Right ventricle myocardium superior (tissue), 1 donor: Measurements from ENCODE around the gene FAM20A. TPM values are rescaled to one million over a fixed set of nuclear protein-coding genes. Genes with fewer than 3 reads are reported as not detected.

ENCODE experiments used
- ATAC-seq: fragments of 200-7000 bp; cut with Tn5 transposase; one replicate; pipeline ENCODE4 v1.9.1; 2020; ENCODE audit warnings: mild to moderate bottlenecking; ENCODE audit not compliant: poor library complexity
- DNase-seq: peaks from one replicate; pipeline ENCODE4 v3.0.0-alpha.2; 2020
- intact Hi-C: fragments of 100-400 bp; cut with DNase I; formaldehyde crosslinking; loops from one replicate; pipeline ENCODE4 v1.11.2; 2022
- total RNA-seq: library from RNA; stranded (reverse); fragmentation: NEBNext Ultra II Directional; extraction: Animal tissue kit (Norgen Biotek cat#: 25700); gene quantifications from one replicate; pipeline ENCODE4 v1.2.1, GENCODE V29; 2021
- donor health status: DM: no; HTN: yes; CAD: no; lungs with severe emphysema.

The FAM20A gene
- total RNA-seq, 1 donor from 2014 or later: 5.0 TPM

- intact Hi-C loops: no loop called here
- ATAC-seq (no peak), DNase-seq (no peak)
These were observed 11.2 kb upstream of the FAM20A start for GRCh38 chr17:68612209-68612922.

DNA sequence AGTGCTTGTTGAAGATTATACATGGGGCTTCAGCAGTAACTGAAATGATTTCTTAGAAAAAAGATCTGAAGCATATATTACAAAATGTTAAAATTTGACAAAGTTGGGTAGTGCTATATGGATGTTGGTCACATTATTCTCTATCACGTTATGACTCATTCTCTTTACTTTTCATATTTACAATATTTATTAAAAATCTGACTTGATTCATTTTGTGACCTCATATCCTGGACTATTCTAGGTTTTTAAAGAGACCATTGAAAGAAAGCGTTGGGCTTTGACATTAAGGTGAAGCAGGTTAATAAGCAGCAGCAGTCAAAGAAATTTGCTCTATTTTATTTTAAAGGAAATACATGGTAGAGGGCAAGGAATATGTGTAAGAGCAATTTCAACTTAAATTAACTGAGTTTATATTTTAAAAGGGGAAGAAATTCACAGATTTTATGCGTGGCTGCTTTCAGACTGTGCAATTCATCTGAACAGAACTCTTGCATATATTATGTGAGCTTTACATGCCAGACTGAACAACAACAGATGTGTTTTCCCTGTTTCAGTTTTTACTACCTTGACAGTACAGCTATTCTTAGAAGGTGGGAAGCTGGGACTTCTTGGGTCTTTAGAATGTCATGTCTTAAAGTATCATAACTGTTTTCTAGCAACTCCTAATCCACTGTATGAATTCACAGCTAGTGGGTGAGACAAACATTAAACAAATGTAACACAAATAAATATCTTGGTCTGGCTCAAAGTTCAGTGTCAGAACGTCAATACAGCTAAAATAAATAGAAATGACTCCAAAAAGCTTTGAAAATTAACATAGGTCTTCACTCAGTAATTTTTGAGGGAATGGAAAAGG, 10.4 kb upstream of the FAM20A start:
- intact Hi-C loops: no loop called here
- no peak for ATAC-seq
- no peak for DNase-seq

- ATAC-seq (no peak), DNase-seq (no peak)
- intact Hi-C loops: no loop called here
These were observed 9.4 kb upstream of the FAM20A start for GRCh38 chr17:68610554-68610953.

- intact Hi-C loops: no loop called here
- DNase-seq: no peak
These were observed 7.5 kb upstream of the FAM20A start for GRCh38 chr17:68608515-68609130.

DNA sequence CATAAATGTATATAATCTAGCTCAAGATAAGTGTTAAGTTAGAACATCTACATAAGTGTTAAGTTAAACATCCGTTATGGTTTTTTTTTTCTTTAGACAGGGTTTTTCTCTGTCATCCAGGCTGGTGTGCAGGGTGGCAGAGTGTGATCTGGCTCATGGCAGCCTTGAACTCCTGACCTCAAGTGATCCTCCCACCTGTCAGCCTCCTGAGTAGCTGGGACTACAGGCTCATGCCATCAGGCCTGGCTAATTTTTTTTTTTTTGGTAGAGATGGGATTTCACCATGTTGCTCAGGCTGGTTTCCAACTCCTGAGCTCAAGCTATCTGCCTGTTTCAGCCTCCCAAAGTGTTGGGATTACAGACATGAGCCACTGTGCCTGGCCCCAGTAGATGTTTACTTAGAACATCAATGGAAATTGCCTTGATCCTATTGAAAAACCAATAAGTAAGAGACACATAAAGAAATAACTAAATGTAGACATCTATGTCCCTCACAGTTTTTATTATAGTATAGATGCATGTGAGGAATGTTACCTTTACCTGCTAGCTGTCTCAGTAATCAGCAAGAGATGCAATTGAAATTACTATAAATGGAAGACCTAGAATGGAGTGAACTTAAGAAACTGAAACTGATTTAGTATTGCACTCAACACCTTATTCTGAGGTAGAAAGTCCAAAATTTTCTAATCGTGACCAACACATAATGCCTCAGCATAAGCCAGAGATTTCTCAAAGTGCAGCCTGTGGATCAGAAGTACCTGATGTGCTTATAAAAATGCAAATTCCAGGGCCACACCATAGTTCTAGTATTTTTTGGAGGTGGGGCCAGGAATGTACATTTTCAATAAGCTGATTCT, 5.5 kb upstream of the FAM20A start:
- intact Hi-C loops: no loop called here
- ATAC-seq: no peak

More at GRCh38 chr17:68608515-68609130, 7.5 kb upstream of the FAM20A start:
- ATAC-seq: no peak

DNA sequence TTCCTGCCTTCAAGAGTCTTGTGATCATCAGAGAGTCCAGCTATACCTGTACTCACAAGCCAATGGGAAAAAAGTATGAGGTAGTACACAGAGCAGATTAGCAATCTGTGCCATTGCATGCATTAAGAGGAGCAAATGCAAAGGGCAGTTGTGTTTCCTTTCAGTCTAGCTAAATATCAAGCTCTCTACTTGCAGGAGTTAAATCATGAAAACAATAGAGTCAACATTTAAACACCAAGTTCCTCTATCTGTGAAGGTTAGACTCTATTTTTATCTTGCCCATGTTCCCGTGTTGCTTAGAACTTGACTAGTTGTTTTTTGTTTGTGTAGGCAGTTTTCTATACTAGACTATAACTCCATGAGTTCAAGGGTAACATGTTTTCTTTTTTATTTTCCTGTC, 4.7 kb upstream of the FAM20A start:
- ATAC-seq (no peak), DNase-seq (no peak)
- intact Hi-C loops: no loop called here

More for the DNA sequence above, 5.5 kb upstream of the FAM20A start:
- DNase-seq: no peak

DNA sequence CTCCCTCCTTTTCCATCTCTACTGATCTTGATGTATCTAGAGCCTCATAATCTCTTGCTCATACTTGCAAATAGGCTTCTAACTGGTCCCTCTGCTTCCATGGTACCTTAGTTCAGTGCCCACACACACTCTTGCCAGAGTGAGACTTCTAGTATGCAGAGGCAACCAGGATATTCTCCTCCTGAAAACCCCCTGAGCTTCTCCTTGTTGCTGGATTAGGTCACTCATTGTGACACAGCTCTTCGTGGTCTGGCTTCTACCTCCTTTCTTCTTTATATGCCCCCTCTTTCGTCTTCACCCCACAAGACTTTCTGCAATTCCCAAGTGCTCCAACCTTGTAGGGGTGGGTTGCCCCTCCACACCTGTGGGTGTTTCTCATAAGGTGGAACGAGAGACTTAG, 2.5 kb upstream of the FAM20A start:
- ATAC-seq: no peak
- no peak for DNase-seq
- intact Hi-C loops: no loop called here

DNA sequence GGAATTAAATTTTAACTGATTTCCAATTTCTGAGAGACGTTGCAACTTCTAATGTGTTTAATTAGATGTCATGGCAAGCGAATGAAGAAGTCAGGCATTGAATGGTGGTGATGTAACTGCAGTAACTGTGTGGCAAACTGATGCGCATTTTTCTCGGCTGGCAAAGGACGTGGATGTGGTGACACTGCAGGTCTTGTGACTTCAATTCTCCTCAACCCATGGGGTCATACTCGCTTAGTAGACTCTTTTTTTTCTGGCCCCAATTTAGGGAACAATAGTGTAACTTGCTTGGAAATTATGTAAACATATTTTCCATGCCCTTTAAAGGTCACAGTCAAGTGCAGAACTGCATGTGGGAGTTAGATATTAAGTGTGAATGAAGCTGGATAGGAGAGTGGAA, 1.9 kb upstream of the FAM20A start:
- DNase-seq (peak; percentile 59), ATAC-seq (peak; percentile 28)
- intact Hi-C loops: no loop called here

- intact Hi-C loops: no loop called here
- no peak for ATAC-seq
- DNase-seq: no peak
These were observed 1.1 kb upstream of the FAM20A start for GRCh38 chr17:68602289-68602688.

GRCh38 chr17:68601565-68602288, 560 bp upstream of the FAM20A start:
- intact Hi-C loops: no loop called here
- ATAC-seq (peak; percentile 6), DNase-seq (no peak)

GRCh38 chr17:68600067-68600930, 868 bp downstream of the FAM20A start:
- ATAC-seq (peak; percentile 77), DNase-seq (peak; percentile 75)
- intact Hi-C loops: no loop called here

DNA sequence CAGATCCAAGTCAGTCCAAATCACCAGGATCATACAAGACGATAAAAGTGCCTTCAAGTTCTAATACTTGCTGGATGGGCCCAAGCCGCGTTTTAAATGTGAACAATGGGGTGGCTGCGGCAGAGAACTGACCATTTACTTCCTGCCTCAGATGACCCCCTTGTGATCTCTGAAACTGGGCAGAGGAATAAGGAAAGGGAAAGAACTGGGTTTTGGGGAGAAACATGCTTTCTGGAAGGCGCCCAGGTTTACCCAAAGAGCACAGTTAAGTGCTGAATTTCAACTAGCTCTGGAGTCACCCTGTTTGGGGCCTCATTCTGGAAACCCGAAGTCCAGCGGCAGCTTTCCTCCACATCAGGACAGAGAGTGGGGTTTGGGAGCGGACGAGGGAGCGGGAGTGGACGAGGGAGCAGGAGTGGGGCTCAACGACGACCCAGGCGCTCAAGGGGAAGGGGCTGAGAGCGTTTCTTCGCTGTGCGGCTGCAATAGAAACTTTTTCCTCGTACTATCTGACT, 1.6 kb downstream of the FAM20A start:
- intact Hi-C loops: no loop called here
- DNase-seq (no peak), ATAC-seq (peak; percentile 7)

GRCh38 chr17:68599091-68599490, 2.1 kb downstream of the FAM20A start:
- intact Hi-C loops: no loop called here
- ATAC-seq (no peak), DNase-seq (no peak)

GRCh38 chr17:68598545-68598961, 2.6 kb downstream of the FAM20A start:
- no peak for ATAC-seq
- DNase-seq: no peak
- intact Hi-C loops: no loop called here

DNA sequence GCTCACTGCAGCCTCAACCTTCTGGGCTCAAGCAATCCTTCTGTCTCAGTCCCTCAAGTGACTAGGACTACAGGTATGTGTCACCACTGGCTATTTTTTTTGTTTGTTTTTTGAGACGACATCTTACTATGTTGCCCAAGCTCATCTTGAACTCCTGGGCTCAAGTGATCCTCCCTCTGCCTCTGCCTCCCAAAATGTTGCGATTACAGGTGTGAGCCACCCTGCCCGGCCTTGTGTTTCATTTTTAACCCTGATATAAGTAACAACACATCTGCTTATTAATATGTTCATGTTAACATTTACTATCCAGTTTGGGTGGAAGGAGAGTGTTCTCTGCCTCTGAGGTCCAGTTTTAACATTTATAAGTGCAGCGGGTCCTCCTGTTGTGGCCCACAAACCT, 3.1 kb downstream of the FAM20A start:
- intact Hi-C loops: no loop called here
- DNase-seq (no peak), ATAC-seq (no peak)

DNA sequence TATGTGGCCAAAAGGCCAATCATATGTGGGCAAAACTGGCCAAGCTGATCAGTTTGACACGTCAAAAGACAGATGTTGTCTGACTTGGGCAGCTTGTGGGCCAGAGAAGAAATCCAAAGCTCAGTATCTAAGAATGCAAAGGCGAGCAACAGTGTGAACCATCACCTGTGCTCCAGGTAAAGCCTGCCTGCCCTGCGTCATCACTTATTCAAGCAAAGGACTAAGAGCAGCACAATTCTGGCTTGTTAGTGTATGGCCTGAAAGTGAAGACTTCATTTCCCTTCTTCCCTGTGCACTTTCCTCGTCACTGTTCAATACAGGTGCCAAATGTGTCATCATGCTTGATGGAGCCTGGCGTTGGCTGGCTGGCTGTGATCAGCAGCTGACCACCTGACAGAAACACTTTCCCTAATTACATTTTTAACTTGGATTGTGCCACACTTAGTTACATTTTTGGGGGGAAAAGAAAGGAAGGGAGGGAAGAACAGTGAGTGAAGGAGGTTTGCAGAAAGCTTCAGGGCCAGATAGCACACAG, 4.7 kb downstream of the FAM20A start:
- intact Hi-C loops: no loop called here
- DNase-seq: no peak
- ATAC-seq: no peak

DNA sequence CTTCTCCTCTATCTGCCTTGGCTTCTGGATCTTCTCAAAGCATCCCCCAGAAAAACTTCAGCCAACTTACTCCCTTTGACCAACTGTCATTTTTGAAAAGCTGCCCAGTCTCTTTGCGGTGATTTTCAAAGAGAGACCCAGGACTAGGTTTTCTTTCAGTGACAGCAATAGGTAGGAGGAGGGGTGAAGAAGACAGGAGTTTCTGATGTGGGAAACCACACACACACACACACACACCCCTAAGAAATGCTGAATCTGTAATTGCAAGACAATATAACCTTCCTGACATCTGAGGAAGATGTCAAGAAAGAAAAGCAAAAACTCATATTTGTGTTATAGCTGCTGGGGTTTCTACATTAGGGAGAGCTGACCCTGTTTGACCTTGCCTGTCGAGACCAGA, 5.2 kb downstream of the FAM20A start:
- no peak for ATAC-seq
- no peak for DNase-seq
- intact Hi-C loops: no loop called here
